Nephron (organoid): ENCODE results near the gene ARMC2.
"Not testable (repeated sequence)": the region's sequence is repeated elsewhere in the genome, so short reads cannot be mapped to it uniquely, and the experiment has no call there.

Experiments used
- H3K27ac Mint-ChIP-seq, 3 experiments: 2 replicates each; pipeline ENCODE4 v1.8.0; 2020; ENCODE audit warnings: mixed read lengths in 3 of 3, mild to moderate bottlenecking in 2 of 3, moderate library complexity in 1 of 3
- H3K27me3 Mint-ChIP-seq: 2 replicates; pipeline ENCODE4 v1.8.0; 2021; ENCODE audit warnings: low read depth, mild to moderate bottlenecking, moderate library complexity, mixed read lengths
- H3K36me3 Mint-ChIP-seq: 2 replicates; pipeline ENCODE4 v1.8.0; 2020; ENCODE audit warnings: low read depth, mixed read lengths
- H3K4me1 Mint-ChIP-seq: 2 replicates; pipeline ENCODE4 v1.8.0; 2020; ENCODE audit warnings: mixed read lengths
- H3K4me3 Mint-ChIP-seq, 3 experiments: 2 replicates each; pipeline ENCODE4 v1.8.0; 2020; ENCODE audit warnings: mild to moderate bottlenecking in 3 of 3, mixed read lengths in 3 of 3, moderate library complexity in 2 of 3
- H3K9me3 Mint-ChIP-seq: 2 replicates; pipeline ENCODE4 v1.8.0; 2020; ENCODE audit warnings: mixed read lengths
- CTCF ChIP-seq, 3 experiments: fragments of 200-600 bp; sonication (generic); IDR thresholded peaks; one replicate each; pipeline ENCODE4 v1.5.0; 2021; ENCODE audit warnings: antibody characterized with exemption in 3 of 3; ENCODE audit not compliant: unreplicated experiment in 3 of 3

ARMC2 gene

DNA sequence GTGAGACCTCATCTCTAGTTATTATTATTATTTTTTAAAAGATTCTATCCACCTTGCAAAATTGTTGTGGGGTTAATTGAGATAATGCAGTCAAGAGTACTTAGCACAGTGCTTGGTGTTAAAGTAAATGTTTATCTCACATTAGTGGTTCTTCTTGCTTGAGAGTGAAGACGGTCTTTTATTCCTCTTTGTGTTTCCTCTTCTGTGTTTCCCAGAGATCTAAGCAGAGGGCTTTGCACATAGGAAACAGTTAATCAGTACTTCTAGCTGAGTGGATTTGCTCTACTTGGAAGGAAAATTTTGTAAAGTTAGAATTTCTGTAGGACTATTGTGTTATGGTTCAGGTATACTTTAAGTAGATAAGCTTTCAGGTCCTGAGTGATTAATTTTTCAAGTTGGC lies 3.5 kb downstream of the ARMC2 start:
- Mint-ChIP-seq H3K36me3 (peaks cover 33% of the 10 kb centered on the region), H3K27me3 (no peaks in the 10 kb centered on the region)

GRCh38 chr6:108853077-108853476 lies 4.9 kb downstream of the ARMC2 start:
- no peak for TF ChIP-seq CTCF (IDR thresholded peaks at IDR 0.05; ENCODE audit: unreplicated experiment in 3 of 3)
- peaks cover 46% of the 10 kb centered on the region for H3K36me3 Mint-ChIP-seq
- H3K27ac Mint-ChIP-seq: no peak overlapping the region
- no peak overlapping the region for H3K4me3 Mint-ChIP-seq
- H3K9me3 Mint-ChIP-seq: peaks cover 14% of the 10 kb centered on the region
- H3K27me3 Mint-ChIP-seq: no peaks in the 10 kb centered on the region
- peaks cover 9% of the 10 kb centered on the region for H3K4me1 Mint-ChIP-seq

More for the DNA sequence above, 3.5 kb downstream of the ARMC2 start:
- no peak for TF ChIP-seq CTCF (IDR thresholded peaks at IDR 0.05; ENCODE audit: unreplicated experiment in 3 of 3)
- H3K27ac Mint-ChIP-seq: no peak overlapping the region
- peak overlapping the region in 1 of 3 experiments; percentile 48 for H3K4me3 Mint-ChIP-seq
- peaks cover 17% of the 10 kb centered on the region for H3K4me1 Mint-ChIP-seq
- H3K9me3 Mint-ChIP-seq: peaks cover 5% of the 10 kb centered on the region

GRCh38 chr6:108862479-108863191 lies 14.4 kb downstream of the ARMC2 start:
- H3K4me1 Mint-ChIP-seq: no peaks in the 10 kb centered on the region
- H3K36me3 Mint-ChIP-seq: peaks cover 51% of the 10 kb centered on the region
- no peak for TF ChIP-seq CTCF (IDR thresholded peaks at IDR 0.05; ENCODE audit: unreplicated experiment in 3 of 3)
- H3K4me3 Mint-ChIP-seq: no peak overlapping the region
- peaks cover under 1% of the 10 kb centered on the region for H3K9me3 Mint-ChIP-seq
- no peaks in the 10 kb centered on the region for H3K27me3 Mint-ChIP-seq
- no peak overlapping the region for H3K27ac Mint-ChIP-seq

- not testable (repeated sequence) for H3K4me3 Mint-ChIP-seq, H3K4me1 Mint-ChIP-seq, H3K9me3 Mint-ChIP-seq, H3K27ac Mint-ChIP-seq, H3K27me3 Mint-ChIP-seq
- H3K36me3 Mint-ChIP-seq: peaks cover 41% of the 10 kb centered on the region
Measured at GRCh38 chr6:108865751-108866286, 17.6 kb downstream of the ARMC2 start.

DNA sequence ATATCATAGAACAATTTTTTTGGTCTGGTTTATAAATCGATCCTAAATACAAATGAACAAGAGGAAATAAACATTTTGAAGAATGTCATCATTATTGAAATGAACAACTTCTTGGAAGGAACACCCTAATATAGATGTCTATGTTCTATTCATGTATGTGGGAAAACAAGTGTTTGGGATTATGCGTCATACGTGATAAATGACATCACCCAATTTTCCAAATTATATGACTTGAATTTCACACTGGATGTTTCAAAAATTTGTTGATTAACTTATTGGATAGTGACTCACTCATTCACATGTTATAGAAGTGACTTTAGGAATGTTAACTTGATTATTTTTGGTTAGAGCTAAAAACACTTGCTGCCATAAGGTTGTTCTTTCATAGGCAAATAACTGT lies 18.6 kb downstream of the ARMC2 start:
- peaks cover 39% of the 10 kb centered on the region for H3K36me3 Mint-ChIP-seq
- no peak overlapping the region for H3K4me3 Mint-ChIP-seq
- no peaks in the 10 kb centered on the region for H3K27me3 Mint-ChIP-seq
- TF ChIP-seq CTCF (IDR thresholded peaks at IDR 0.05; ENCODE audit: unreplicated experiment in 3 of 3): no peak
- no peaks in the 10 kb centered on the region for H3K9me3 Mint-ChIP-seq
- no peaks in the 10 kb centered on the region for H3K4me1 Mint-ChIP-seq
- H3K27ac Mint-ChIP-seq: no peak overlapping the region

DNA sequence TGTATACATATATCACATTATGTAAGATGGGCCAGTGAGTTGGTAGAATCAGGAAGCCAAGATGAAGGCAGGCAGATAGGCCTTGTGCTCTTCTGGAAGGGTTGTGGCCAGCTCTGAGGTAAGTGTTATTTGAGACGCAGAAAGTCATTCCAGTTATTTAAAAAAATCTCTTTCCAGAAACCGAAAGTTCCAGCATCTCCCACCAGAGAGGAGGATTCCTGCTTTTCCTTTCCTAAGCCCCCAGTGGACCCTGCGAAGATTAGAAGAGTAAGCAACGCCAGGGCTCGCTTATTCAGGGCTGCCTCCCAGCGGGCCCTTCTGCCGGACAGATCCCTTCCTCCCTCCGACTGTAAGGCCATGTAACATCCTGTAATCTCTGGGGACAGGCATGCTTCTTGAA lies 20.4 kb downstream of the ARMC2 start:
- Mint-ChIP-seq H3K9me3 (no peaks in the 10 kb centered on the region), H3K36me3 (peaks cover 33% of the 10 kb centered on the region), H3K27me3 (no peaks in the 10 kb centered on the region), H3K4me1 (peaks cover 5% of the 10 kb centered on the region), H3K4me3 (no peak overlapping the region), H3K27ac (no peak overlapping the region)
- no peak for TF ChIP-seq CTCF (IDR thresholded peaks at IDR 0.05; ENCODE audit: unreplicated experiment in 3 of 3)
